GM12872 (cell line): ENCODE data around the gene DAP.

Experiments
- TF ChIP-seq, protein P1 (sequence below): IDR thresholded peaks from 3 replicates; pipeline ENCODE4 v1.5.1; 2011; ENCODE audit warnings: low read depth, mild to moderate bottlenecking, low read length, moderate library complexity; ENCODE audit not compliant: insufficient read depth

The DAP gene

DNA sequence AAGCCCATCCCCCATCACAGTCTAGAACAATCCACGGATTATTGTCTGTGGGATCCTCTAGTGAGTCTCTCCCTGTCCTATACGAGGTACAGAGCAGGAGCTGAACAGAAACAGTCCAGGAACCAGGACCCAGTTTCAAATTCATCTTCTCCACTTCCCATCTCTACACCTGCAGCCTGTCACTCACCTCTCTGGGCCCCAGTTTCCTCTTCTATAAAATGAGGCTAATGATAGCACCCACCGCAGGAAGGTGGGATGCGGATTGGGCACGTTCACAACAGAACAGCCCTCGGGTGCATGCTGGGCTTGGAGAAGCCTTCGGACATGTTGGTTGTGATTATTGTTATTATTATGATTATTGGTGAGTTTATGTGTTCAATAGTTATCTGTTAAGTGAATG is 118.7 kb downstream of the DAP start:
- TF ChIP-seq, protein P1, sequence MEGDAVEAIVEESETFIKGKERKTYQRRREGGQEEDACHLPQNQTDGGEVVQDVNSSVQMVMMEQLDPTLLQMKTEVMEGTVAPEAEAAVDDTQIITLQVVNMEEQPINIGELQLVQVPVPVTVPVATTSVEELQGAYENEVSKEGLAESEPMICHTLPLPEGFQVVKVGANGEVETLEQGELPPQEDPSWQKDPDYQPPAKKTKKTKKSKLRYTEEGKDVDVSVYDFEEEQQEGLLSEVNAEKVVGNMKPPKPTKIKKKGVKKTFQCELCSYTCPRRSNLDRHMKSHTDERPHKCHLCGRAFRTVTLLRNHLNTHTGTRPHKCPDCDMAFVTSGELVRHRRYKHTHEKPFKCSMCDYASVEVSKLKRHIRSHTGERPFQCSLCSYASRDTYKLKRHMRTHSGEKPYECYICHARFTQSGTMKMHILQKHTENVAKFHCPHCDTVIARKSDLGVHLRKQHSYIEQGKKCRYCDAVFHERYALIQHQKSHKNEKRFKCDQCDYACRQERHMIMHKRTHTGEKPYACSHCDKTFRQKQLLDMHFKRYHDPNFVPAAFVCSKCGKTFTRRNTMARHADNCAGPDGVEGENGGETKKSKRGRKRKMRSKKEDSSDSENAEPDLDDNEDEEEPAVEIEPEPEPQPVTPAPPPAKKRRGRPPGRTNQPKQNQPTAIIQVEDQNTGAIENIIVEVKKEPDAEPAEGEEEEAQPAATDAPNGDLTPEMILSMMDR = no peak

DNA sequence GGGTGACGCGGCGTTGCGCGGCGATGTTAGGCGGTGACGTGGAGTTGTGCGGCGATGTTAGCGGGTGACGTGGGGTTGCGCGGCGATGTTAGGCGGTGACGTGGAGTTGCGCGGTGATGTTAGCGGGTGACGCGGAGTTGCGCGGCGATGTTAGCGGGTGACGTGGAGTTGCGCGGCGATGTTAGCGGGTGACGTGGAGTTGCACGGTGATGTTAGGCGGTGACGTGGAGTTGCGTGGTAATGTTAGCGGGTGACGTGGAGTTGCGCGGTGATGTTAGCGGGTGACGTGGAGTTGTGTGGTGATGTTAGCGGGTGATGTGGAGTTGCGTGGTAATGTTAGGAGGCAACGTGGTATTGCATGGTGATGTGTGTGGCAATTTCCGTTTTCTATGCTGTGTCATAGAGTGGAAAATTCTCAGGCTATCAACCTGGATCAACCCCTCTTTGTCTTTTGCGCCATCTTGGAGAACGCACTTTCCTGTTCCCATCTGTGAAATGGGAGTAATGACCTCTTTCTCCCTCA is 121.1 kb downstream of the DAP start:
- TF ChIP-seq, protein P1 = no peak

DNA sequence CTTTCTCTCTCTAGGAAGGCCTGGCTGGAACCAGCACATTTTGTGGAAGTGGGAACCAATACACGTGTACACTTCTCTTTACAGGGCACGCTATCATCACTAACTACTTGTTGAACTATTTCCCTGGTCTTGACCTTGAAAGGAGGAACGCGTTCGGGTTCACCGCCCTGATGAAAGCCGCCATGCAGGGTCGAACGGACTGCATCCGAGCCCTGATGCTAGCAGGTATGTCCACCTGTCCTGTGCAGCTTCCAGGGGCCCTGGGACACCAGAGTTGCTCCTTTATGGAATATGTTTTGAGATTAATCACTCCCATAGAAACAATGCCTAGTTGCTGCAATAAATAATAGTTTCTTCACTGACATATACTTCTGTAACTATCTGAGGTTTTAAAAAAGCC is 123.1 kb downstream of the DAP start:
- TF ChIP-seq, protein P1 = no peak

DNA sequence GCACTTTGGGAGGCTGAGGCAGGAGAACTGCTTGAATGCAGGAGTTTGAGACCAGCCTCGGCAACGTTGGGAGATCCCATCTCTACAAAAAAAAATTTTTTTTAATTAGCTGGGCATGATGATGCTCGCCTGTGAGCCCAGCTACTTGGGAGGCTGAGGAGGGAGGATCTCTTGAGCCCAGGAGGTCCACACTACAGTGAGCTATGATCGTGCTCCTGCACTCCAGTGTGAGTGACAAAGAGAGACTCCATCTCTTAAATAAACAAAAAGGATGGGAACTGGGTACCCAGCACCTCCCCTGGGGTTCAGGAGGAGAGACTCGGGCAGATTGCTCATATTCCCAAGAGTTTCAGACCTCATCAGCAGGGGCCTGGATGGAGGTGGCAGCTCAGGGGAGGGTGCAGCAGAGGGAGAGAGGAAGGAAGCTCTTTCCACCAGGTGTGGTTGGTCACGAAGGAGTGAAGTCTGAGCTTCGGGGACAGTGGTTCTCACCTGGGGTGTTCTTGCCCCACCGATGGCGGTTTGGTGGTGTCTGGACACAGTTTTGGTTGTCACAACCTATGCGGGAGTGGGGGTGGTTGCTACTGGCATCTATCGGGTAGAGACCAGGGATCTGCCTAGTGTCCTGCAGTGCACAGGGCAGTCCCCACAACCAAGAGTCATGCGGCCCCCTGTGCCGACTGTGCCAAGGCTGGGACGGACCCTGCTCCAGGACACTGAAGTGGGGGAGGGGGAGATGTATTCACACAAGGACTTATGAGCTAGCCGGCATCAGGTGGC is 124.5 kb downstream of the DAP start:
- TF ChIP-seq, protein P1 = no peak

DNA sequence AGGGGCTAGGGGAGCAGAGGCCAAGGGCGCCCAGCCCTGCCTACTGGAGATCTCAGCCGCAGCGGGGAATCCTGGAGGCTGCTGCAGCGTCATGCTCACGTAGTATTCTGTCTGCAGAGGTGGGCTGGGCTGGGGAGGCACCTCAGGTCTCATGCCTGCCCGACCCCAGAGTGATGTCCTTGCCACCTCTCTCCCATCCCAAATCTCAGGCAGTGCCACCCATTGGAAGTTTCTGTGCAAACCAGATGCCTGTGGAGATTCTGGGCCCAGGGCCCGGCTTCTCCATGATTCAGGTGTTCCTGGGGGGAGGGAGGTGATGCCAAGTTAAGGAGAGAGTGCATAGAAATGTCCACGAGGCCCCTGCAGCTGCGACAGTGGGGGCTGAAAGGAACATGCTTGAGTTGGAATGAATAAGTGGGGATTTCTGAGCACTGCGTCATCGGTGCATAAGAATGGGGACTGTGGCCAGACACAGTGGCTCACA is 125.1 kb downstream of the DAP start:
- TF ChIP-seq, protein P1 = no peak

DNA sequence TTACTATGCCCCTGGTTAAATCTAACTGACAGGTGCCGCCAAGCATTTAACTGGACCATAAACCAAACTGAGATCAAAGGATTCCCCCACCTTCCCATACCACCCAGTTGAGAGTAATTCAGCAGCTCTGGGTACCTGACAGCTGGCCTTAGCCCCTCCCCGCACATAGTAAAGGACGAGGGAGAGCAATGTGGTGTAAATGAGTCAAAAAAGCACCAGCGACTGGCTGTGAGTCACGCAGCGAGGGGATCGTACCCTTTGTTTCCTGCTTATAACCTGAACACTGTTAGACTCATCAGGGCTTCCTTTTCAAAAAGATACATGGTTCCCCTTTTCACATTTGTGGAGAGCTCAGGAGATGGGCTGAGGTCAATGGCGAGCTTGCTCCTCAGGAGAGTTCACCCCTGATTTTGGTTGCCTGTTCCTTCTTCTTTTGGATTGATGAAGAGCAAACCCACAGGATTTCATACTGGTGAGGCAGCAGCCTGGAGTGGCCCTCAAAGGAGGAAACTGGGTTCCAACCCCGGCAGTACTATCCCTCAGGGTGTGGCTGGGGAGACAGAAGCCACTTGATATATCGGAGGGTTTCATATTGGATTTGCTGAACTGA is 125.7 kb downstream of the DAP start:
- TF ChIP-seq, protein P1 = no peak

DNA sequence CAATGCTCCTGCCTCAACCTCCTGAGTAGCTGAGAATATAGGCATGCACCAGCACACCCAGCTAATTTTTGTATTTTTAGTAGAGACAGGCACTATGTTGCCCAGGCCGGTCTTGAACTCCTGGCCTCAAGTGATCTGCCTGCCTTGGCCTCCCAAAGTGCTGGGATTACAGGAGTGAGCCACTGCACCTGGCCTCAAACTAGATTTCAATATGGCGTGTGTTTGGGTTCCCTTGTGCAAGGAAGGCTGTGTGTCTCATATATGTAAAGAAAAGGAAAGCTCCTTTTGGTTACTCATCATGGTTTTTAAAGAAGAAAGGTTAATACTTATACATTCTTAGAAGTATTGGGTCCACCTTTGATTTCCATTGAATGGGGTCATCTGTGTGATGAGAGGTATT is 126.5 kb downstream of the DAP start:
- TF ChIP-seq, protein P1 = no peak
